Stimulated activated naive CD4-positive, alpha-beta T cell treated with Interleukin-2 at 50 U/mL for 16 hours (primary cell): ENCODE measurements around the gene LGR6.
"Not testable (repeated sequence)": the region's sequence is repeated elsewhere in the genome, so short reads cannot be mapped to it uniquely, and the experiment has no call there.

ENCODE experiments used
- DNase-seq: peaks from one replicate; lab custom pipeline; 2025; lab: John Stamatoyannopoulos, UW

The LGR6 gene

DNA sequence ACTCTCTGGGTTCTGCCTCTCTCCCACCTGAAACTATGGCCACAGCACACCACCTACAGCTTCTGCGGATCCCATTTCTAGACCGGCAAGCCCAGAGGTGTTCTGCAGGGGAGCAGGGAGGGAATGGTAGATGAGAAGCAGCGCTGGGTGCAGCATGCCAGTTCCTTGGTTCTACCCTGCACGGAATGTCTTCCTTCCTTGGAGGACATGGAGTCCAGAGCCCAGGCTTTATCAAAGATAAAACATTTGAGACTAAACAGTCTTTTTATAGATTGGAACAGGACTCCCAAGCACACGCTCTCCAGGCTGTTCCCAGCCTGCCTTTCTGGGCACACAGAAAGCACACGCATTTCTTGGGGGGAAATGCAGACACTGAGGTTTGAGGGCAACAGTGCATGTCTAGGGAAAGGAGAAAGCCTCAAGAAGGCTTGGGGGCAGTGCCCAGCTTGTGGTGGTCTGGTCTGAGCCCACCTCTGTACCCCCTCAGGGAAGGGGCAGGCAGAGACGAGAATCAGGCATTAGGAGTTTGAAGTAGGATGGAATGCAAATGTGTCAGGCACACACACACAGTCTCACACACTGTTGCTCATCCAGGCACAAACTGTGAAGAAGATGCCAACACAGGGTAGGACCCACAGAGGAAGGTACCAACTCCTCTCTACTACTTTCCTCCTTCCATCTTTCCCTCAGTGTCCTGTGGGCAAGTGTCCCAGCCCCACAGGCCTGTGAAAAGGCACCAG is 29.7 kb downstream of the LGR6 start:
- no peak for DNase-seq

DNA sequence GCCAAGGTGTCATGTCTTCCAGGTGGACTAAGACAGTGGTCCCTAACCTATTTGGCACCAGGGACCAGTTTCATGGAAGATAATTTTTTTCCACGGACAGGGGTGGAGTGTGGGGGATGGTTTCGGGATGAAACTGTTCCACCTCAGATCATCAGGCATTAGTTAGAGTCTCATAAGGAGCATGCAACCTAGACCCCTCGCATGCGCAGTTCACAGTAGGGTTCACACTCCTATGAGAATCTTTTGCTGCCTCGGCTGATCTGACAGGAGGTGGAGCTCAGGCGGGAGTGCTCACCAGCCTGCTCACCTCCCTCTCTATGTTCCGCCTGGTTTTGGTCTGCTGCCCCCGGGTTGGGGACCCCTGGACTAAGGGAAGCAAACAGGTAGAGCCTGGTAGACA is 30.9 kb downstream of the LGR6 start:
- DNase-seq = no peak

DNA sequence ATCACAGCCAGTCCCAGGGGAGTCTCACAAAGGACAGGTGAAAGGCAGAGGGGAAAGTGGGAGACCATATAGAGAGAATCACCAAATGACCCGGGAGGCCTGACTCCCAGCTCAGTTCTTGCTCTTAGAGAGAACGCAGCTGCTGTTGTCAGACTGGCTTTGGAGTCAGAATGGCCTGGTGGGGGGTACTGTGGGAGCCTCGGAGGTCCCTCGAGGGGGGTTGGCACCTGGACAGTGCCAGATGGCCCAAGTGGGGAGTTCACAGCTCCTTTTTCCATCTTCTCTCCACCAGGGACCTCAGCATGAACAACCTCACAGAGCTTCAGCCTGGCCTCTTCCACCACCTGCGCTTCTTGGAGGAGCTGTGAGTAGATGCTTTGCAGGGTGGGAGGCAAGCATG is 31.5 kb downstream of the LGR6 start:
- DNase-seq = no peak

DNA sequence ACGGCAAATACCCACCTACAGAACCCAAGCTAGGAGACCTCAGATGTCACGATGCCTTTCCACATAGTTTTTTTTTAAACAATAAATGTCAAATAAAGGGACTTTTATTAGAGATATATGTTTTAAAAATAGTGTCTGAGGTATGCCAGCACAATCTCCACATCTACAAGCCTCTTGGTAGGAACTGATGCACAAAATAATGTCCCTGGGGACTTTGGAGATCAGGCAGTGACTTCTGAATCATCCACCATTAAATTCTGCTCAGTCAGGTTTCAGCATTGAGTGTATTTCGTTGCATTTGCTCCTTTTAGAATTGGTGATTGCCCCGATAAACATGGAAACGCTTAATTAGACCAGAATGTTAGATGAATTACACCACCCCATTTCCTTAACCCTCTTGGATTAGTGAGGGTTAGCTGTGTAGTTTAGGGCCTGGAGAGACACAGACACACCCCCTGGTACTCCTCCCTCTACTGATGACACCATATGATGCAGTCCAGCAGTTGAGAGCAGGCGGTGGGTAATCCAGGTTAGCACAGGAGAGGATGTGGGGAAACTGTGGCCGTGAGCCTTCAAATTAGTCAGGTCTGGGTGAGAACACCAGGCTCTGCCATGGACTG is 33.6 kb downstream of the LGR6 start:
- no peak for DNase-seq

DNA sequence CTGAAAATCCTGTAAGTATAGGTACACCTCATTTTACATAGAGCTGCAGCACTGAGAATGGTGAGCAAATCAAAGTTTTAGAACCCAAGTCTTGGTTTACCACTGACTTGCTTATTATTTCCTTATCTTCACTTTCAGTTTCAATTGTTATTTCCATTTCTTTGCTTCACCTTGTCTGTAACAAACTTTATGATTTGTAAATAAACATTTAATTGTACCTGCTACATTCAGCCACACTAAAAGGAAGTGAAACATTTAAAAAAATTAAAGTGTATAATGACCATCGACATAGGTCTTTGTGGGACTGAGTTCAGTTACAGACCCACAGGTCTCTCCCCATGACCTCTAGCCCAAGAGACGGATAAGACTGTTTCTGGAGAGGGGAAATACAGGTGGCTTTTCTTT is 34.4 kb downstream of the LGR6 start:
- DNase-seq = no peak

DNA sequence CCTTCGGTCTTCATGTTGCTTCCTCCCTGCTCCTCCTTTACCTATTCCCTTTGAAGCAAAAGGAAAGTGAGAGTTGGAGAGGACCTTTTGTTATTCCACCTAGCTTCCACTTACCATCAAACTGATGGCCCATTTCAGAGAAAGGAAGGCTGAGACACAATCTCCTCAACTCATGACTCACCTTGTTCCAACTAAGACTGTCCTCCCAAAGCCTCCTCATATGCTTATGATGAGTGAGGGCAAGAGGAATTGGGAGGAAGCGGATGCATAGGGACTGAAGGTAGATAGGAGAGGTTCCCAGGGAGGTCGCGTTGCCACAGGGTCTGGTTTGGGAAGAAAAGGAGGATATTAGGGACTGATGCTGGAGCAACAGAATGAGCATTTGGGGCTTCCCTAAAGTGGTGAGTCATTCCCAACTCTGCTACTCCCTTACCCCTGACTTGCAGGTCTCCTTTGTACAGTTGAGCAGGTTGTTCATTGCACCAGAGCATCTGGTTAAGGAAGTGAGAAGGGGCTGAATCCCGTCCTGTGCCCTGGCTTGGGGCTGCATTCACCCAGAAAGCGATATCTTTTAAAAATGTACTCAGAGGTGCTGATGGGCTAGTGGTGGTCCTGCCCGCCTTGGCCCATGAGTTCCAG is 35.0 kb downstream of the LGR6 start:
- no peak for DNase-seq

DNA sequence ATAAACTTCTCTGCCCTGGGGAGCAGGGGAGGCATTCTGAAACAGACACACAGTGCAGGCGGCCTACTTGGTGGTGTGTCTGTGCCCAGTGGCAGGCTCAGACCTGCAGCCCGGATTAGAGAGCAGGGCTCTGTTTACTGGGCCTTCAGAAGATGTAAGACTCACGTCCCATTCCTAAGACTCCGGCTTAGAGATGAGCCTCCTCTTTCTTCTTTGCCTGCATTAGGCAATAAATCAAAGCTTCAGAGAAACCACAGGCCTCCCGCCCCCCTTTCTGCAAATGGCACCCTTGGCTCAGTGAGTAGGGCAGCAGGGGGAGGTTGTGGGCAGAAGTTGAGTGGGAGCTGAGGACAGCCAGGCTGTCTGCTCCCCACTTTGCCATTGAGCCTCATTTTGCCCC is 35.8 kb downstream of the LGR6 start:
- no peak for DNase-seq

DNA sequence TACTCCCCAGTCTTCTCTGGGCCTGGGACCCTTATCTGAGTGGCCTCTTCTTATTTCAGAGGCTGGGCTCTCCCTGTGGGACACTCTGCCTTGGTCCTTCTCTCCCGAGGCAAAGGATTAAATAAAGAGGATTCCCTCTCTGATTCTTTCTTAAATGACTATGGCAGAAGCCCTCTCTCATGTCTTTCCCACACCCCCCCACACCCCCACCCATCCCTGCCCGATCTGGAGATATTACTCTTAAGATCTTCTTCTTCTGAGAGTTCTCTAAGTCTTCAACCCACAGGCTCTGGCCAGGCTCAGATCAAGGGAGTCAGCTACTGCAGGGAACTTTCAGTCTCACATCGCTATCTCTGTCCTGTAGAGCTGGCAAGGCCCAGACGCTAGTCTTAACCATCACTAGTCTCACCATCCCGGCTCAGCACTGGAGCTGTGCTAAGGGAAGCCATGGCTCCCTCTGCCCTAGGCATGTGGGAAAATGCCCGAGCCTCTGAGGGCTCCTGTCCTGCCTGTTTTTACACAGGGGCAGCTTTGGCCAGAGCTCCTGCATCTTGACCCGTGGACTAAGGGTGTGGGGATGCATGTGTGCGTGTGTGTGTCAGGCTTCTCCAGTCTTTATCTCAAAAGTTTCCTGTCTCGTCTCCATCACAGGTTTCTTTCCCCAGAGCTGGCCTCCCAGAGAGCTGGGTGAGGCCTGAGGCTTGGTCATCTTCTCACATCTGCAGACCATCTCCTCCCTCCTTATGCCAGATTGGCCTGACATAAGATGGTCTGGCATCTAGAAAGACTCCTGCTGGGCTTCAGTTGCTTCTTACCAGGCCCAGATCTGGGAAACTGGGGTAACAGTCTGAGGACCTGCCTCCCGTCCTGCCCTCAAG is 36.7 kb downstream of the LGR6 start:
- no peak for DNase-seq

DNA sequence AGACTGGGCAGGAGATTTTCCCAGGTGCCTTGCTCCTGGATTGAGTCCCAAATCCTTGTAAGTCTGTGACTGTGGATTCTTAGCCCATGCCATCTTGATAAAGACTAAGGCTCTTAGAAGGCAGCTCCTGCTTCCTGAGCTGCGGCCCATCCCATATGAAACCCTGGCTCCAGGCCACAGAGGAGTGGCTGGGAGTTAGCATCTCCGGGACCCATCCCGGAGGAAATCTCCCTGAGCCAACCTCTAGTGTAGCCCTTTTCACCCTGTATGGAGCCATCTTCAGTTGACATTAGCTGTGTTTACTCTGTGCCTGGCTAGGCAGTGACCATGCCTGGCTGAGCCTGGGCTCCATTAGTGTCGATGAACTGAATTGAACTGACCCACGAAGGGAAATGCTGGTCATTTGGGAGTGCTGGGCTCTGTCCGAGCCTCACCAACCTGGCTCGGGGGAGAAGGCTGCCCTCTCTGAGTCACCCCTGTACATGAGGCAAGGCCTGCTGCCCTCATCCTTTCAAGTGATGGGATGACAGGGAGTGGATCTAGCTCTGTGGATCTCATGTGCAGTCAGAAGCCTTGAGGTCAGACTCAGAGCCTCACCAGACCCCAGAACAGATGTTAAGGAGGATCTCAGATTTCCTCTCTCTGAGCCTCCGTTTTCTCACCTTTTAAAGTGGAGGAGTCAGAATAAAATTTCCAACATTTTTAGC is 37.5 kb downstream of the LGR6 start:
- DNase-seq = no peak

DNA sequence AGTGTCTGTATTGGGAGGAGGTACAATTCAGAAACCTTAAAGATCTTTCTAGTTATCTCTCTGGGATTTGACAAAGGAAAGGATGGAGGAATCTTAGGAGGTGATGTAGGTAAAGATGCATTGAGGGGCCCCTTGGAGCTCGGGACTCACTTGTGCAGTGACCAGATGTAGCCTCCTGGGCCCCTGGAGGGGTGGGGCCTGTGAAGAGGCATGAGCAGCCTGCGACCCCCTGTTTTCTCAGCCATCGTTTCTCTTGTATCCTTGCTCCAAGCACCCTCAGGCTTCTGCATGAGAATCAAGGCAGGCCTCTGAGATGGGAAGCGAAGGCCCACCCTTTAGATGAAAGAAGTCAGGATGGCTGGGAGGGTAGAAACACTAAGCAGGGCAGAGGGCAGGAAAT is 39.6 kb downstream of the LGR6 start:
- no peak for DNase-seq

DNA sequence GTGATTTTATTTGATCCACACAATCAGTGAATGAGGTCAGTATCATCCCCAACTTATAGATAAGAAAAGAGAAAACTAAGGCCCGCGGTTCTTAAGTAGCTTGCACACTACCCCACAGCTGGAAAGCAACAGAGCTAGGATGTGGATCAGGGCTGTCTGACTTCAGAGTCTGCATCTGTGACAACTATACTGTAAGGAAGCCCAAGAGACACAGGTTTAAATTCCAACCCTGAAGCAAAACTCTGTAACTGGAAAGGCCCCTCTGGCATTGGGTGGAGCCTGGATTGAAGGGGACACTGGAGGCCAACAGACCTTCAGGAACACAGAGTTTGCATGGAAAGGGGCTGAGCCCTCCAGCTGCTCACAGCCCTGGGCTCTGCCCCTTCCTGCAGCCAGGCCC is 40.2 kb downstream of the LGR6 start:
- no peak for DNase-seq

DNA sequence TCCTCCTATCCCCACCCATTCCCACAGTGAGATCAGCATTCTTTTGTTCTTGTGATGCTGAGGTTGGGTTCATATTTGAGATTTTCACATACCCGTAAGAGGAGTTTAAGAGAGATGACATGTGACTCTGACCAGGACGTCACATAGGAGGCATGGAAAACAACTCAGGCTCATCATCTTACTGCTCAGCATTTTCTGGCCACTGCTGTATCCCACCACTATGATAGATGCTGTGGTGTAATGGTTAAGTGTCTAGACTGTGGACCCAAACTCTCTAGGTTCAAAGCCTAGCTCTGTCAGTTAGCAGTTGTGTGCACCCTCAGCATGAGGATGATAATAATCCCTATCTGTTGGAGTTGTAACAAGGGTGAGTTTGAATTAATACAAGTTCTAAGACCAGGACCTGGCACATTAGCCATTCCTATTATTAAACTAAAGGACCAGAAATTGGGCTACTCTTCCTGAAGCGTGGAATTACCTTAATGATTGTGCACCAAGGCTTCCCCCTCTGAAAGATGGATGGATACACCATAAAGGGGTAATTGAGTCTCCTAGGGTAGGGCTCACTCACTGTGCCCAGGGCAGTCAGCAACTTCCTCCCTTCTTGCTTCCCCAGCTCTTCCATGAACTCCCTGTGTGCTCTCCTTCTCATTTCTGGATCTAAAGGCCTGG is 40.9 kb downstream of the LGR6 start:
- DNase-seq = no peak

DNA sequence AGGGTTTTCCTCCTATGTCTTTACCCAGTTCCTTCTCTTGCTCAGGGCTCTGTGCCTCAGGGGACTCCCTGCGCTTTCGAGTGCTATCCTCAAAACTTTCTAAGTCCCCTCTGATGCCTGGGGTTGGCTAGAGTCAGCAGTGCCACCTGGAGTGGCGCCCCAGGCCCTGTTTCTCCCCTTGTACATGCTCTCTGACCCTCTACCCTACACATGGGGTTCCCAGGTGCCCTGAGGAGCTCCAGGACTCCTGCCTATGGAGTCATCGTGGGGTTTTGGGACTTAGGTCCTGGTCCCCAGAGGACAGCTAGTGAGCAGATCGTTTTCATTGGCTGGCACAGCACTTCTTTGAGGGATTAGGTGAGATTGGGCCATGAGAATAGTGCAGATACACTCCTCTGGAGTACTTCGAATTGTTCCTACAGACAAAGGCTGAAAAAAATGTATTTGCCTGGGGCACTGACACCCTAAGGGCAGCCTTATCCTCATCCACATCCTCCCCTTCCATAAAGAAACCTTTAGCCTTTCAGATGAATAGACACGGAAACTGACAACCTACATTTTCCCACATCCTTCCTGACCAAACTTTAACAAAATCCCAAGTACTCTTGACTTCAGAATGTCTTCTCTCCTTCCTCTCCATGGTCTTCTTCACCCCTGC is 41.5 kb downstream of the LGR6 start:
- DNase-seq = no peak

DNA sequence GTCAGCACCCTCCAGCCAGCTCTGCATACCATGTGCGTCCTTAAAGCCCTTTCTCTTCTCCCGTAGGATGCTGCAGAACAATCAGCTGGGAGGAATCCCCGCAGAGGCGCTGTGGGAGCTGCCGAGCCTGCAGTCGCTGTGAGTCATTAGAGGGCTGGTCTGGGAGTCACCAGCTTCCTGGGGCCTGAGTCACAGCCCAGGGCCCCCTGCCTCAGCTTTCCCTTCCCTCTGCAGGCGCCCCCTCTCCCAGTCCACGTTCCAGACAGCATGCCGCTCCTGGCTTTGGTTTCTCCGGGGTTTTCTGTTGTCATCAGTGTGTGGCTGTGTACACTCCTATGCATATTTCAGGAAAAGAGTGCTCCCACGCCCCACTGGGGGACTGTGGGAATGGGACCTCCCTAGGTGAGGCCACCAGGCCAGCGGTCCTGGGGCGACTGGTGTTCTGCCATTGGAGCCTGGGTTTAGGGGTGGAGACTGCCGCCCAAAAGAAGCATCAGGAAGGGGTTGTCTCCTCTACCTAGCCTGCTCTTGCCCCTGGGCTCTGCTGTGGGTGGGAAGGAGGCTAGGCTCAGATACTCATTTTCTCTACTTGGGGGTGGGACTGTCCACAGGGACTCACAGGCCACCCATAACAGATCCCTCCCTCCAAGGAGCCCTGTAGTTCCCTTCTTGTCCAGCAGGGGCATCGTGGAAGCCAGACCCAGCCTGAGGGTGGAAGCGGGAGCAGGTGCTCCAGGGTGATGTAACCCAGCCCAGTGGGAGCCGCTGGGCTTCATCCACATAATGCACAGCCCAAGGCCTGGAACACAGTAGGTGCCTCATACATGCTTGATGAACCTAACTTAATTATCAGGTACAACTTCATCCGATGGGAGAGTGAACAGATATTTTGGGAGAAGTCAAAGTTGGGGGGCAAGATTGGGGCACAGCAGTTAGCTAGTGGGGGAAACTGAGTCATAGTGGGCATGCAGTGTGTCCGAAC is 42.5 kb downstream of the LGR6 start:
- DNase-seq = peak; percentile 48

DNA sequence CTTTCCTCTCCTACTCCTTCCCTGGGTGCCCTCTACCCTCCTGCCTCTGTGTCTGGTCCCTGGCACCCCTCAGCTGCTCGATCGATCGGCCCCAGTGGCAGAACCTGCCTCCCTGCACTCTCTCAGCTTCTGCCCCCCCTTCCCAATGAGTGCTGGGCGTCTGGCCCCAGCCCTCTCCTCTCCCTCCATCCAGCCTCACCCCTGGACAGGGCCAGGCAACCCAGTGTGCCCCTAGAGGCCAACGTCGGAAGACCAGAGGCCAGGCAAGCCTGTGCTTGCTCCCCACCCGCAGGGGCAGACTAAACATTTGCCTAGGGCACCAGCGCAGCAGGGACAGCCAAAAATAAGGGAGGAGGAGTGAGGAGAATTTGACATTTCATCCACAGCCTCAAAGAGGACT is 43.5 kb downstream of the LGR6 start:
- DNase-seq = no peak

DNA sequence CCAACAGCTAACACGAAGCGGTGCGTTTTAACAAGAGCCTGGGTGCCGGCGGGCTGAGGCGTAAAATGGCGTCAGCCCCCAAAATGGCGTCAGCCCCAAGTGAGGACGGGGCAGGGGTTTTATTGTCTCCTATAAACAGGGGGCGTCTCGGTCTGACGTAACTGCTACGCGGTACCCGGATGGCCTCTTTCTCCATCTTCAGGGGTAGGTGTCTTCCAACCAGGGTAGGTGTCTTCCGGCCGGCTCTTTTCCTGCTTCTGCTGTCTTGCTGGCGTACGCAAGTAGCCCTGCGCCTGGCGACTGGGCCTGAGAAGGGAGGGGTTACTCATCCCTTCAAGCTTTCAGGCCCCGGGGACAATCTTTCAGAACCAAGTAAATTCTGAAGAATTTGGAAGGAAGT is 45.3 kb downstream of the LGR6 start:
- DNase-seq = no peak

DNA sequence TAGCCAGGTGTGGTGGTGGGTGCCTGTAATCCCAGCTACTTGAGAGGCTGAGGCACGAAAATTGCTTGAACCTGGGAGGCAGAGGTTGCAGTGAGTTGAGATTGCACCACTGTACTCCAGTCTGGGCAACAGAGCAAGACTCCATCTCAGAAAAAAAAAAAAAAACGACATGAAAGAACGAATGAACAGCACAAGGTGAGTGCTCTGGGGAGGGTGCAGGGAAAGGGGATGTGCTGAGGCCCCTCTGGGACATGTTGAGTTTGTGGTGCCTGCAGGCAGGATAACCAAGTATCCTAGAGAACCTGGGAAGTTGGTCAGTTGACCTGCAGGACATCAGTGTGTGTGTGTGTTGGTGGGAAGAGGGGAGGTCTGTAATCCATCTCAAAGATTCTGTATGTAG is 46.6 kb downstream of the LGR6 start:
- DNase-seq = not testable (repeated sequence)

DNA sequence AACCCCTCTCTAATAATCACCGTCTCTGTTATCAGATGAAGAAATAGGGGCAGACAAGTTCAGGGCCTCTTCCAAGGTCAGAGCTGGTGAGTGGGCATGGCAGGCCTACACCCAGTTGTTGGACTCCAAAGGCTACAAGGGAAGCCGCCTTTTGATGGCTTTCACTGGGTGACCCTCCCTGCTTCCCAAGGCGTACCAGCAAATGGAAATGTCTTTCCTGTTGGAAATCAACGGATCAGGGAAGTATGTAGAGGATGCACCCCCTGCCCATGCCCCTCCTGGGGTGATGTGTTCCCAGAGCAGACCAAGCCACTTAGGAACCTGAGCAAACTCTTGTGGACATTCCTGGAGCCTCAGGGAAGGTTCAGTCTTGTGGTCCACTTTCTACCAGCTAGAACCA is 47.4 kb downstream of the LGR6 start:
- no peak for DNase-seq

DNA sequence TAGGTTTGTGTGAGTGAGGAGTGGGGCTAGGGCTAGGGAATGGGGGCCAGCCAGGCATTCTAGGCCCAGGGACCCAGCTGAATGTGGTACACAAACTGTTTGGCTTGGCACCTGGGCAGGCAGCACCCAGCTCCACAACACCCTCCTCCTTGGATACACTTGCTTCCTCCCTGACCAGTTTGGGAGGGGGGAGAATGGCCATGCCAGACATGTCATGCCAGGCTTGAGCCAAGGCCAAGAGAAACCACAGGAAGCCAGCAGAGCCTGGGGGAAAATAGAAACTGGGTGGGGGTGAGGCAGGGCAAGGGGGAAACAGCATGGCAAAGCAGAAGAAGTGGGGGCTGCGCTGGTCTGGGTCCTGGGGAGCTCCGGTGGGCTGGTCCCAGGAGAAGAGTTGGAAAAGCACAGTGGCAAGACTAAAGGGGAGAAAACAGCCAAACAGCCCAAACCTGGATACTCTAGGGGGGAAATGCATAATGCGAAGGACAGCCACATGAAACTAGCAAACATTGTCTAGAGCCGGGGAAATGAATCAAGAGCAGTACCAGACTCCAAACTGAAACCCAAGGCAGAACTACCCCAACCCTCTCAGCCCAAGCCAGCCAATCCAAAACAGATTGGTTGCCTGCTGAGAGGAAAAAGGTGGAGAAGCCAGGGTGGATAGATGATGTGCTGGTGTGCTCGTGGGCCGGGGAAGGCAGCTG is 47.9 kb downstream of the LGR6 start:
- no peak for DNase-seq
